ENCODE results near the gene ARHGEF39. TPM values are rescaled to one million over a fixed set of nuclear protein-coding genes. Genes with fewer than 3 reads are reported as not detected.

Gene ARHGEF39
- total RNA-seq, 4 donors from 2014 or later: 1.6 to 7.4 (median 5.8) TPM

- no peak for TF ChIP-seq CTCF (IDR thresholded peaks at IDR 0.05)
- H3K4me3 ChIP-seq: peak overlapping the region in 3 of 4 donors; percentile 52 to 75 (median 64)
- in situ Hi-C loops (cut with MboI; ENCODE audit: low pct_ligation_motif_present in 1 of 4, low pct_unique_long_range_greater_than_20kb in 1 of 4, low sequenced_read_pairs in 3 of 4): loop anchor here in 1 of 4 donors (25.0 kb wide), 1 partner anchor 699 kb away; the partner anchor contains the start of gene DNAJB5
- no peaks in the 10 kb centered on the region for H3K9me3 ChIP-seq
- peak overlapping the region; percentile 85 to 95 (median 92) for H3K27ac ChIP-seq
- no peak for DNase-seq
- WGBS, 2 donors (ENCODE audit: low coverage in 1 of 2): 64 to 85% methylated on average over 7 to 11 of the region's 11 CpGs
- peaks cover 0 to 21% (median 7%) of the 10 kb centered on the region in 4 donors for H3K4me1 ChIP-seq
- no peaks in the 10 kb centered on the region for H3K27me3 ChIP-seq
- peaks cover 0 to 6% (median 0%) of the 10 kb centered on the region in 4 donors for H3K36me3 ChIP-seq
- intact Hi-C loops (cut with DNase I; ENCODE audit: low total_unique reads): no loop called here
Measured at GRCh38 chr9:35686222-35687203, 21.5 kb upstream of the ARHGEF39 start.

- Histone ChIP-seq H3K36me3 (peaks cover 0 to 6% (median 0%) of the 10 kb centered on the region in 4 donors), H3K27ac (peak overlapping the region; percentile 39 to 95 (median 92)), H3K9me3 (no peaks in the 10 kb centered on the region), H3K4me3 (peak overlapping the region in 3 of 4 donors; percentile 11 to 75 (median 64)), H3K4me1 (peaks cover 0 to 21% (median 2%) of the 10 kb centered on the region in 4 donors), H3K27me3 (no peaks in the 10 kb centered on the region)
- intact Hi-C loops (cut with DNase I; ENCODE audit: low total_unique reads): no loop called here
- no peak for TF ChIP-seq EP300 (IDR thresholded peaks at IDR 0.05; ENCODE audit: low read depth)
- no peak for TF ChIP-seq POLR2AphosphoS5 (IDR thresholded peaks at IDR 0.05)
- no peak for TF ChIP-seq POLR2A (IDR thresholded peaks at IDR 0.05)
- TF ChIP-seq CTCF (IDR thresholded peaks at IDR 0.05): no peak
- 93 to 94% methylated on average over 8 to 13 of the region's 13 CpGs for WGBS, 2 donors (ENCODE audit: low coverage in 1 of 2)
- DNase-seq: no peak
- in situ Hi-C loops (cut with MboI; ENCODE audit: low pct_ligation_motif_present in 1 of 4, low pct_unique_long_range_greater_than_20kb in 1 of 4, low sequenced_read_pairs in 3 of 4): loop anchor here in 1 of 4 donors (25.0 kb wide), 1 partner anchor 698 kb away; the partner anchor contains the start of gene DNAJB5
Measured at GRCh38 chr9:35685506-35685905, 20.5 kb upstream of the ARHGEF39 start.

- H3K4me1 ChIP-seq: peaks cover 0 to 16% (median under 1%) of the 10 kb centered on the region in 4 donors
- in situ Hi-C loops (cut with MboI; ENCODE audit: low pct_ligation_motif_present in 1 of 4, low pct_unique_long_range_greater_than_20kb in 1 of 4, low sequenced_read_pairs in 3 of 4) (loop anchor here in 1 of 4 donors (25.0 kb wide), 1 partner anchor 698 kb away; the partner anchor contains the start of gene DNAJB5), intact Hi-C loops (cut with DNase I; ENCODE audit: low total_unique reads) (no loop called here)
- H3K4me3 ChIP-seq: peak overlapping the region in 2 of 4 donors; percentile 11 to 75
- peak overlapping the region; percentile 39 to 95 (median 92) for H3K27ac ChIP-seq
- H3K36me3 ChIP-seq: peaks cover 0 to 6% (median 0%) of the 10 kb centered on the region in 4 donors
- no peak for DNase-seq
- WGBS, 2 donors (ENCODE audit: low coverage in 1 of 2): 89 to 100% methylated on average over 2 to 10 of the region's 10 CpGs
- no peaks in the 10 kb centered on the region for H3K9me3 ChIP-seq
- H3K27me3 ChIP-seq: no peaks in the 10 kb centered on the region
- no peak for TF ChIP-seq CTCF (IDR thresholded peaks at IDR 0.05)
- TF ChIP-seq POLR2AphosphoS5 (IDR thresholded peaks at IDR 0.05): no peak
- TF ChIP-seq EP300 (IDR thresholded peaks at IDR 0.05; ENCODE audit: low read depth): no peak
- TF ChIP-seq POLR2A (IDR thresholded peaks at IDR 0.05): no peak
Measured at GRCh38 chr9:35684921-35685320, 19.9 kb upstream of the ARHGEF39 start.

GRCh38 chr9:35683323-35683722 lies 18.3 kb upstream of the ARHGEF39 start:
- H3K4me1 ChIP-seq: peaks cover 0 to 11% (median 0%) of the 10 kb centered on the region in 4 donors
- no peak overlapping the region for H3K4me3 ChIP-seq
- no peaks in the 10 kb centered on the region for H3K27me3 ChIP-seq
- peak overlapping the region; percentile 28 to 95 (median 92) for H3K27ac ChIP-seq
- intact Hi-C loops (cut with DNase I; ENCODE audit: low total_unique reads) (no loop called here), in situ Hi-C loops (cut with MboI; ENCODE audit: low pct_ligation_motif_present in 1 of 4, low pct_unique_long_range_greater_than_20kb in 1 of 4, low sequenced_read_pairs in 3 of 4) (loop anchor here in 1 of 4 donors (25.0 kb wide), 1 partner anchor 696 kb away; the partner anchor contains the start of gene DNAJB5)
- no peak for TF ChIP-seq EP300 (IDR thresholded peaks at IDR 0.05; ENCODE audit: low read depth)
- 46 to 69% methylated on average over 2 of the region's 2 CpGs for WGBS, 2 donors (ENCODE audit: low coverage in 1 of 2)
- H3K9me3 ChIP-seq: no peaks in the 10 kb centered on the region
- DNase-seq: no peak
- peaks cover 0 to 6% (median 0%) of the 10 kb centered on the region in 4 donors for H3K36me3 ChIP-seq
